DOHH2 (cell line): ENCODE data around the gene TBCD.

ENCODE experiments used
- H3F3A ChIP-seq: fragments of 200-600 bp; sonication (generic), shearing (Covaris generic); 2 replicates; pipeline ENCODE4 v1.6.0; 2016; ENCODE audit warnings: antibody characterized with exemption, mild to moderate bottlenecking; ENCODE audit not compliant: control insufficient read depth, insufficient read depth
- H3K27ac ChIP-seq: fragments of 200-600 bp; sonication (generic); 2 replicates; pipeline ENCODE4 v1.5.1; 2014; ENCODE audit warnings: low read depth, mild to moderate bottlenecking, low read length, moderate library complexity
- H3K27me3 ChIP-seq: fragments of 200-600 bp; sonication (generic); 2 replicates; pipeline ENCODE4 v1.6.1; 2014; ENCODE audit warnings: mild to moderate bottlenecking, low read length, mixed read lengths; ENCODE audit not compliant: control insufficient read depth
- H3K36me3 ChIP-seq: fragments of 200-600 bp; sonication (generic); 2 replicates; pipeline ENCODE4 v1.6.1; 2014; ENCODE audit warnings: mild to moderate bottlenecking, low read length, moderate library complexity, mixed read lengths; ENCODE audit not compliant: control insufficient read depth
- H3K4me1 ChIP-seq: fragments of 200-600 bp; sonication (generic); 2 replicates; pipeline ENCODE4 v1.6.1; 2014; ENCODE audit warnings: mild to moderate bottlenecking, low read length, mixed read lengths; ENCODE audit not compliant: control insufficient read depth
- H3K4me2 ChIP-seq: fragments of 200-600 bp; sonication (generic); 2 replicates; pipeline ENCODE4 v1.6.0; 2014; ENCODE audit warnings: mild to moderate bottlenecking, low read length, moderate library complexity
- H3K4me3 ChIP-seq: fragments of 200-600 bp; sonication (generic); 2 replicates; pipeline ENCODE4 v1.5.1; 2014; ENCODE audit warnings: mild to moderate bottlenecking, low read length, mixed read lengths
- H3K79me2 ChIP-seq: fragments of 200-600 bp; sonication (generic); 2 replicates; pipeline ENCODE4 v1.6.1; 2014; ENCODE audit warnings: mild to moderate bottlenecking, low read length, mixed read lengths; ENCODE audit not compliant: control insufficient read depth
- H3K9me2 ChIP-seq: fragments of 200-600 bp; sonication (generic); replicated peaks from 2 replicates; pipeline ENCODE4 v1.6.1; 2014; ENCODE audit warnings: mild to moderate bottlenecking, low read length, mixed read lengths; ENCODE audit not compliant: control insufficient read depth
- H3K9me3 ChIP-seq: fragments of 200-600 bp; sonication (generic); 2 replicates; pipeline ENCODE4 v1.6.1; 2014; ENCODE audit warnings: antibody characterized with exemption, low read length, mixed read lengths; ENCODE audit not compliant: control insufficient read depth, insufficient read depth
- H4K20me1 ChIP-seq: fragments of 200-600 bp; sonication (generic); 2 replicates; pipeline ENCODE4 v1.6.0; 2014; ENCODE audit warnings: low read depth, mild to moderate bottlenecking, antibody characterized with exemption, low read length, moderate library complexity; ENCODE audit not compliant: control insufficient read depth, insufficient read depth
- CTCF ChIP-seq: fragments of 200-600 bp; sonication (generic); IDR thresholded peaks from one replicate; pipeline ENCODE4 v1.5.1; 2014; ENCODE audit warnings: antibody characterized with exemption, mild to moderate bottlenecking, low read depth, low read length; ENCODE audit not compliant: poor library complexity, severe bottlenecking
- EZH2phosphoT487 ChIP-seq: fragments of 200-600 bp; sonication (generic); IDR thresholded peaks from 2 replicates; pipeline ENCODE4 v1.6.1; 2017; ENCODE audit warnings: borderline replicate concordance, mild to moderate bottlenecking, antibody characterized with exemption, low read length, moderate library complexity, mixed read lengths

The TBCD gene

GRCh38 chr17:82751571-82752370 is at the start of gene TBCD:
Gene TBCD (plus strand): TSS chr17:82752065. CDS start chr17:82752194, 129 bp downstream.
- H3F3A ChIP-seq, result no peaks in the 10 kb centered on the region
- no peaks in the 10 kb centered on the region for H3K27me3 ChIP-seq
- peak within 1 kb of the TSS; percentile 68 for H3K27ac ChIP-seq
- no peak for TF ChIP-seq CTCF
- no peak for TF ChIP-seq EZH2phosphoT487
- no peaks in the 10 kb centered on the region for H4K20me1 ChIP-seq
- peaks cover 20% of the 10 kb centered on the region for H3K4me1 ChIP-seq
- no peaks in the 10 kb centered on the region for H3K9me2 ChIP-seq
- peak within 1 kb of the TSS; percentile 90 for H3K4me3 ChIP-seq
- no peaks in the 10 kb centered on the region for H3K9me3 ChIP-seq
- peak within 1 kb of the TSS; percentile 91 for H3K4me2 ChIP-seq
- peaks cover 46% of the 10 kb centered on the region for H3K79me2 ChIP-seq
- peaks cover 13% of the 10 kb centered on the region for H3K36me3 ChIP-seq

- TF ChIP-seq EZH2phosphoT487 (no peak), CTCF (no peak)
- Histone ChIP-seq H3K79me2 (no peaks in the 10 kb centered on the region), H3K4me3 (no peak overlapping the region), H3K4me2 (no peak overlapping the region), H3K9me3 (no peaks in the 10 kb centered on the region; the same call in 1 of the 2 replicates), H3F3A (no peaks in the 10 kb centered on the region), H3K27me3 (no peaks in the 10 kb centered on the region), H3K4me1 (peaks cover 4% of the 10 kb centered on the region; the same call in 1 of the 2 replicates), H3K27ac (no peak overlapping the region), H4K20me1 (no peaks in the 10 kb centered on the region), H3K36me3 (no peaks in the 10 kb centered on the region), H3K9me2 (no peaks in the 10 kb centered on the region)
These were observed 49.5 kb upstream of the TBCD start for GRCh38 chr17:82702231-82702927.

GRCh38 chr17:82703036-82703745 is 48.7 kb upstream of the TBCD start:
- H3K79me2 ChIP-seq, result no peaks in the 10 kb centered on the region
- H3F3A ChIP-seq, result no peaks in the 10 kb centered on the region
- H3K9me2 ChIP-seq, result no peaks in the 10 kb centered on the region
- H3K27ac ChIP-seq, result no peak overlapping the region
- no peaks in the 10 kb centered on the region for H3K9me3 ChIP-seq
- H3K4me2 ChIP-seq, result no peak overlapping the region
- no peak for TF ChIP-seq EZH2phosphoT487
- TF ChIP-seq CTCF, result no peak
- H3K36me3 ChIP-seq, result no peaks in the 10 kb centered on the region
- H3K4me1 ChIP-seq, result peaks cover 8% of the 10 kb centered on the region; the same call in 1 of the 2 replicates
- peaks cover 7% of the 10 kb centered on the region for H3K27me3 ChIP-seq
- no peak overlapping the region for H3K4me3 ChIP-seq
- H4K20me1 ChIP-seq, result no peaks in the 10 kb centered on the region
